C1 segment of cervical spinal cord (tissue), 14 donors: ENCODE data around the gene SETD5.
A peak's percentile ranks its signal among the peaks of the same experiment; 100 is the strongest.
"Not testable (repeated sequence)": the region's sequence is repeated elsewhere in the genome, so short reads cannot be mapped to it uniquely, and the experiment has no call there.

ENCODE experiments used
- DNase-seq, 14 donors: peaks; one replicate each; lab custom pipeline; 2025; lab: John Stamatoyannopoulos, UW

The SETD5 gene

DNA sequence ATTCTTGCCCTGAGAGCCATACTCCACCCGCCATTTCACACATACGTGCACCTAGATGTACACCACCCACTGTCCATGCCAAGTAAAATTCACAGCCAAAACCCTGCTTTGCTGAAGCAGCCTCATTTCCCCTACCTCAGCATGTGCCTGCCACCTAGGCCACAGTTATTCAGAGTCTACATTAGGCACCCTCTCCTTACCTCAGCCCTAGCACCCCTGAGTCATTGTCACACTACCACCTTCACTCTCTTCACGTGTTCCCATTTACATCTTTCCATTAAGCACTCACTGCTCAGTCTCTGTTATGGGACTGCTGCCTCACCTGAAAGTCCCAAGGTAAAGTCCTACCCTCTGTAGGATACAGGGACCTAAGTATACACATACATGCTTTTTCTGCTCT is 70.0 kb downstream of the SETD5 start:
- DNase-seq = no peak

- no peak for DNase-seq
Measured at GRCh38 chr3:9468460-9468859, 71.0 kb downstream of the SETD5 start.

DNA sequence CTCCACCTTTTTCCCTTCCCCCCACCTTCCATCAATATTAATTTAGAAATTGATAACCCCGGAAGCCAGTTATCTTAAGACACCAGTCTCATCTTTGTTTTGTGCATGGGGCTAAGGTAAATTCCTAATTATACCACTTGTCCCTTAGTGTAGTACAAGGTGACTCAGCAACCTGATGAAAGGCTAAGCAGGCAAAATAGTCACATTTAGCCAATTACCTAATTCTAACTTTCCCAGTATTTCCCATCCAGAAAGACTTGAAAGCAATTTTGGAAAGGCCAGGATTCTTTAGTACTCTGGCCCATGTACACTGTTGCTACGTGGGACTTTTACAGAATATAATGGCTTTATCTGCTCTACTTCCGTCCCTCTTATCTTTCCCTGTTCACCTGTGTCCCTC is 72.6 kb downstream of the SETD5 start:
- no peak for DNase-seq

GRCh38 chr3:9473496-9474065 is 76.2 kb downstream of the SETD5 start:
- DNase-seq = peak in 1 of 14 donors; percentile 25

- no peak for DNase-seq
Measured at GRCh38 chr3:9474482-9474881, 77.1 kb downstream of the SETD5 start.

DNA sequence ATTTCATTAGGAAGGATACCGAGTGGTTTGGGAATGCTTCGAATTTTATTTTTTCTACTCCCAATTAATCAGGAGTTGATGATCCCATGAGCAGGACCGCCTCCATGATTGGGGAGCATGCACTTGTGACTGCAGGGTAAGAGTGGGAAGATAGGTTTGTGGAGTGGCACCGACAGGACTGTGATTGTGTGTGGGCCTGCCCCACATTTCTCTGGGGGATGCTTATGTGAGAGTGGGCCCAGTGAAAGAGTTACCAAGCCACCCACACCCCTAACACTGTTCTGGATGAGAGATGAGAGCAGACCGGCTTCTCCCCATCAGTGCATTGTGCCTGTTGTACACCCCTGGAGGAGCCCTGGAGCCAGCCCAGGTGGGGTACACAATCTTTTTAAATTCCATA is 79.5 kb downstream of the SETD5 start:
- DNase-seq = no peak

- DNase-seq = no peak
Measured at GRCh38 chr3:9480265-9480664, 82.8 kb downstream of the SETD5 start.

DNA sequence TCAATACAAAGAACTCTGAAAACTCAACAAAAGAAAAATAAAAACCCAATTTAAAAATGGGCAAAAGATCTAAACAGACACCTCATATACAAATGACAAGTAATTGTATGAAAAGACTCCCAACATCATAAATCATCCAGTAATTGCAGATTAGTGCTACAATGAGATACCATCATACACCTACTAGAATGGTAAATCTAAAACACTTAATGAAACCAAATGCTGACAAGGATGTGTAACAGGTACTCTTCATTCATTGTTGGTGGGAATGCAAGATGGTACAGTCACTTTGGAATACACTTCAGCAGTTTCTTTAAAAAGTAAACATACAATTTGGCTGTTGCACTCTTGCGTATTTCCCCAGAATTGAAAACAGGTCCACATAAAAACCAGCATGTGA is 87.8 kb downstream of the SETD5 start:
- DNase-seq = no peak

GRCh38 chr3:9491506-9491905 is 94.1 kb downstream of the SETD5 start:
- no peak for DNase-seq

DNA sequence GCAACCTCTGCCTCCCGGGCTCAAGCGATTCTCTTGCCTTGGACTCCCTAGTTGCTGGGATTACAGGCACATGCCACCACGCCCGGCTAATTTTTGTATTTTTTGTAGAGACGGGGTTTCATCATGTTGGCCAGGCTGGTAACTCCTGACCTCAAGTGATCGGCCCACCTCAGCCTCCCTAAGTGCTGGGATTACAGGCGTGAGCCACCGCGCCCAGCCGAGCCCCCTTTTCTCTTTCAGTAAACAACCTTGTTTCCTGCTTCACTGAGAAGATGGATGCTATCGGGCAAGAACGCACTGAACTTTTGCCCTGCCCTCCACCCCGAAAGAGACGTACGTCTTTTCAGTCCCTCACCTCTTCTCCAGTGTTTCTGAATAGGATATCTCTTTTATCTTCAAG is 96.6 kb downstream of the SETD5 start:
- DNase-seq = not testable (repeated sequence)

- no peak for DNase-seq
Measured at GRCh38 chr3:9496893-9497292, 99.5 kb downstream of the SETD5 start.

DNA sequence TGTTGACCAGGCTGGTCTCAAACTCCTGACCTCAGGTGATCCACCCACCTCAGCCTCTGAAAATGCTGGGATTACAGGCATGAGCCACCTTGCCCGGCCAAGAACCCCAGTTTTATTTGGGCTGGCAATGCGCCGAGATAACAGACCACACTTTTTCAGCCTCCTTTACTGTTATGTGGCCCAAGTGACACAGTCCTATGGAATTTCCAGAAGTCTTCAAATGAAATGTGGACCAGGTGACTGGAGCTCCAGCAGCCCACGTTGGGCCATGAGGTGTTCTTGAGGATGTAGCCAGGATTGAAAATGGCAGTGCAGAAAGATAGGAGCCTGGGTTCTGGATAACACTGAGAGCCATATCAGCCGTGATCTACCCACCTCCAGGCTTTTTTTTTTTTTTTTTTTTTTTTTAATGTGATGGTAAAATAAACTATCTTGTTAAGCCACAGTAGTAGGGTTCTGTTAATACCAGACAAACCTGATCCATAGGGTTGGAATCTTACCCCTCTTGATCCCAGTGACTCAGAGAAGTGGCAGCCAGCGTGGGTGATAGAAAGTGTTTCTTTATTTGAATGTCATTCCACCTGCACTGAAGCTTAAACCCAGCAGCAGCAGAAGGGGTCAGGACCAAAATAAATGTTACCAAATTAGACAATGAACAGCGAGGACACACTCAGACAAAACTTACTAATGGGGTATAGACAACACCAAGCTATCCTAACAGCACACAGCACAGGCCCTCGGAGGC is 100.6 kb downstream of the SETD5 start:
- no peak for DNase-seq

- no peak for DNase-seq
Measured at GRCh38 chr3:9498781-9499180, 101.4 kb downstream of the SETD5 start.

GRCh38 chr3:9499455-9500107 is 102.2 kb downstream of the SETD5 start:
- no peak for DNase-seq

DNA sequence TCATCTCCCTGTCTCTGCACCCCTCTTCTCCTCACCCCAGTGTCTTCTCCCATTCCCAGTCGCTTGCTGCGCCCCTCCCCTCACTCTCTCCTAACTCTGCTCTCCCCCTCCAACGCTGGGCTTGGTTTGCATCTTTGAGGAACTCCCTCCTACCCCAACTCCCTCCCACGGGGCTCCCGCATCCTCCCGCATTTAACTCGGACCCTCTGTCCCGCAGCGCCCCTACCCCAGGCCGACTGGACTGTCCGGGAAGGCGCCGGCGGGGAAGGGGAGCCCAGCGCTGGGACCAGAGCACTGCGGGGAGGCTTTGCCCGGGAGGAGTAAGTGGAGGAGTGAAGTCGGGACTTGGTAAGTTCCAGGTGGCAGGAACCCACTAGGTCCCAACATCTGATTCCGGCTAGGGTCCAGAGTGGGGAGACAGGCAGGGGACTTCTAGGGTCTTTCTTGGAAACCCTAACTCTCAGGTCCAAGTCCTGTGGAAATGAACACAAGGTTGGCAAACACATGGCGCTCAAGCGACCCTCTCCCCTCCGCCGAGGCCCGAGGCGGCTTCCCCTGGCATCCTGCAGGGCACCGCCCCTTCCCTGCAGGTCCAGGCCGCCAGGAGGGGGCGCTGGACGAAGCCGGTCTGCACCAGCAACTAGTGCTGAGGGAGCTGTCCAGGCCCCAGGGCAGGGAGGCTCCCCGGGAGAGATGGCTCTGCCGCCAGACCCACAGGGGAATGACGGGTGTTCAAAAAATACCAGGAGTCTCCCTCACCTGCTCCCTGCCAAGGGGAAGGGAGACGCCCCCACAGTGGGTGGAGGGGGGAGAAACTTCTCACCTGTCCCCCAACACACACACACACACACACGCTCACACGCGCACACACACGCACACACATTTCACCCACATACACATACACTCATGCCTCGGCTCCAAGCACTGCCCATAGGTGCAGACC is 103.0 kb downstream of the SETD5 start:
- peak in 3 of 14 donors; percentile 13 to 35 (median 31) for DNase-seq

DNA sequence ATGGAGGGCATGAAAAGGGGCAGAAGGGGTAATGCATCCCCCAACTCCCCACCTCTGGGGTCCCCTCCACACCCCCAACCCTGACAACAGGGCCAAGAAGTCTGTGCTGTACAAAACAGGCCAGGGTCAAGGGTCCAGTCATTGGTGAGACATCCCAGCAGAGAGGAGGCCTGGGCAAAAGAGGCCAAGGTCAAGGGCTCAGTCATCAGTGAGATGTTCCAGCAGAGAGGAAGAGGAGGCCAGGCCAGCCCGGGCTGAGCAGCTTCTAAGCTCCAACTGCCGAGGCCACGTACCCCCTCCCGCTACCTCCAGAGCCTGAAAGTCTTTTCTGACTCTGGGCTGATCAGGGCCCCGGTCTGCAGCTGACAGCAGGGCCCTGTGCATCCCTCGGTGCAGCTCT is 103.8 kb downstream of the SETD5 start:
- no peak for DNase-seq

DNA sequence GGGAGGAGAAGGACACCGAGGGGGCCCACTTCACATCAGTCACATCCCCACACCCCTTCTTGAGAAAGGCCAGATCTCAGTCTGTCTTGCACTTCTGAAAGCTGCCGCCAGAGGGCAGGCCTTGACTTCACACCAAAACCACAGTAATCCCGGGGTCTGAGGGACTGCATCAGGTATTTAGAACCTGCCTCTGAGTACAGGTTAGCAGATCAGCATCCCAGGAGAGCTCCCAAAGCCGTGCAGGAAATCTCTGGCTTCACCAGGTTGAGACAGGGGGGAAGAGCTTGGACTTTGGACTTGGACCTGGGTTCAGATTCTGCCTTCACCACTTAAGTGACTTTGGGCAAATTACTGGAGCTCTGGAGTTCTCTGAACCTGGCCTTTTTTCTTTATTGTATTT is 105.9 kb downstream of the SETD5 start:
- peak in 7 of 14 donors; percentile 10 to 61 (median 29) for DNase-seq

DNA sequence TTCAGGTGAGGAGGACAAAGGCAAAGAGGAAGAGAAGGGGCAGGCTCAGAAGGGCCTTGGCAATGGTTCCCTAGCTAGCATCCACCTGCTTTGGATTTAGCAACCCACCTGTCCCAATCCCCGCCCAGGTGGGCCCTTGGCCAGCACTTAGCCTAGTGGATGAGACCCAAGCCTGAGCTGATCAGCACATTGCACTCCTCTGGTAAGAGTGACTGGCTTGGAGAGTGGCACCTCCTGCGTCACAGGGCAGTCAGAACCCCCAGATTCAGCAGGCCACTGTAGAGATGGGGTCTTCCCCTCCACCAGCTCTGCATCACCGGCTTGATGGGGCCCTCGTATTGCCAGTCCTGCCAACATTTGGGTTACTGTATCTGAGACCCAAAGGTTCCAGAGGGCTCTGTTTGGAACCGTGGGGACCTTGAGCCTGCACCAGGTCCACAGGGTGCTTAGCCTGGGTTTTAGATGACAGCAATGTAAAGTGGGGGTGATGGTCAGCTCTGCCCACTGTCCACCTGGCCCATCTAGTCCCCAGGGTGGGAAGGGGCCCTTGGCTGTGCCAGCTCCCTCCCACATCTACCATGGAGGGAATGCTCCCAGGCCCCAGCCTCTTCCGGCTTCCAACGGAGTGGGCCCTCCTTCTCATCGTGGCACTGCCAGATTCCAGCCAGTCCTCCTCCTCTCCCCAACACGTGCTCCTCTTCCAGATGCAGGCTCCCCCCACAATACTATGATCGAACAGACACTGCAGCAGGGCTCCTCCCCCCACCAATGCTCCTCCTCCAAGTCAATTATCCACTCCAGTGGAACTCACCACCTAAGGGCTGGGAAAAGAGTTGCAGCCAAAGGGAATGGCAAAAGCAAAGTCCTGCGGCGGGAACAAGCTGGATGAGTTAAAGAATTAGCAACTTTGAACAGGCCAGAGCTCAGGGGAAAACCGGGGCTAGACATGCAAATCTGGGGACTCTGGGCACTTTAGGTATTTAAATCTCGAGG is 110.5 kb downstream of the SETD5 start:
- DNase-seq = no peak

- no peak for DNase-seq
Measured at GRCh38 chr3:9508781-9509180, 111.4 kb downstream of the SETD5 start.

- DNase-seq = no peak
Measured at GRCh38 chr3:9512456-9513045, 115.1 kb downstream of the SETD5 start.
